Fibroblast of the aortic adventitia (primary cell): Measurements from ENCODE around the gene TMEM50A. TPM values are rescaled to one million over a fixed set of nuclear protein-coding genes. Genes with fewer than 3 reads are reported as not detected.
"Not testable (repeated sequence)": the region's sequence is repeated elsewhere in the genome, so short reads cannot be mapped to it uniquely, and the experiment has no call there.

Experiments used
- DNase-seq: peaks from one replicate; pipeline ENCODE4 v3.0.0-alpha.2; 2010; ENCODE audit warnings: low read depth
- H3K4me3 ChIP-seq: 2 replicates; pipeline ENCODE4 v1.5.1; 2011; ENCODE audit warnings: low read depth, mild to moderate bottlenecking, control low read depth, low read length, moderate library complexity
- total RNA-seq: library from RNA; depleted of rRNA; stranded (reverse); fragments of >200 nt; gene quantifications from 2 replicates; pipeline ENCODE4 v1.2.3, GENCODE V29; 2012; ENCODE audit warnings: low replicate concordance
- TF ChIP-seq, protein P1 (sequence below): IDR thresholded peaks from 2 replicates; pipeline ENCODE4 v1.5.1; 2011; ENCODE audit warnings: mild to moderate bottlenecking, low read length, control low read depth, inconsistent platforms; ENCODE audit not compliant: insufficient read depth

The TMEM50A gene
- total RNA-seq, result 161 and 206 TPM in 2 replicates

DNA sequence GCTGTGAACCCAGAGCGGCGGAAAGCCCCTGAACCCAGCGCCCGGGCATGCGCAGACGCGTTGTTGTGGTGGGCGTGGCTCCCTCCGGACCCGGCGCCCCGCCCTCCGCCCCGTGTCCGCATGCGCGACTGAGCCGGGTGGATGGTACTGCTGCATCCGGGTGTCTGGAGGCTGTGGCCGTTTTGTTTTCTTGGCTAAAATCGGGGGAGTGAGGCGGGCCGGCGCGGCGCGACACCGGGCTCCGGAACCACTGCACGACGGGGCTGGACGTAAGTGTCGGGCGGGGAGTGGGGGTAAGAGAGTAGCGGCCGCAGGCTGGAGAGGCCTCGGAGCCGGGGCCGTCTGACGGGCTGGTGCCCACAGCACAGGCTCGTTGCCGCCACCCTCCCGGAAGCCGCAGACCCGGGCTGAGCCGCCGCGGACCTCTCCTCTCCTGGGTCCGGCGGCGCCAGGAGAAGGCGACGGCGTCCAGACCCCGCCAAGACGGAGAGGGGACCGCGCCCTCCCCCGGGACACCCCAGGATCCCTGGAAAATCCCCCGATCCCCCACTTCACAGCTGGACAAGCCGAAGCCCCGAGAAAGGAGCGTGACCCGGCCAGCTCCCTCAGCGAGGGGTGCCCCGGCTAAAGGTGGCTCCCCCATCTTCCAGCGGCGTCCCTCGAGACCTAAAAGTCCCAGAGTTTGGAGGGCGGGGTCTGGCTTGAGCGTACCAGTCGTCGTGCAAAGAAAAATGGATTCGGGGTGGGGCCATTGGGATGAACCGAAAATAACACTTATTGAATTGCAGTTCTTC, at the start of gene TMEM50A:
TSS of gene TMEM50A (plus strand) at position 147 of the 794 bp plus-strand sequence. CDS start 2,153 bp downstream, outside the sequence.
- TF ChIP-seq, protein P1, sequence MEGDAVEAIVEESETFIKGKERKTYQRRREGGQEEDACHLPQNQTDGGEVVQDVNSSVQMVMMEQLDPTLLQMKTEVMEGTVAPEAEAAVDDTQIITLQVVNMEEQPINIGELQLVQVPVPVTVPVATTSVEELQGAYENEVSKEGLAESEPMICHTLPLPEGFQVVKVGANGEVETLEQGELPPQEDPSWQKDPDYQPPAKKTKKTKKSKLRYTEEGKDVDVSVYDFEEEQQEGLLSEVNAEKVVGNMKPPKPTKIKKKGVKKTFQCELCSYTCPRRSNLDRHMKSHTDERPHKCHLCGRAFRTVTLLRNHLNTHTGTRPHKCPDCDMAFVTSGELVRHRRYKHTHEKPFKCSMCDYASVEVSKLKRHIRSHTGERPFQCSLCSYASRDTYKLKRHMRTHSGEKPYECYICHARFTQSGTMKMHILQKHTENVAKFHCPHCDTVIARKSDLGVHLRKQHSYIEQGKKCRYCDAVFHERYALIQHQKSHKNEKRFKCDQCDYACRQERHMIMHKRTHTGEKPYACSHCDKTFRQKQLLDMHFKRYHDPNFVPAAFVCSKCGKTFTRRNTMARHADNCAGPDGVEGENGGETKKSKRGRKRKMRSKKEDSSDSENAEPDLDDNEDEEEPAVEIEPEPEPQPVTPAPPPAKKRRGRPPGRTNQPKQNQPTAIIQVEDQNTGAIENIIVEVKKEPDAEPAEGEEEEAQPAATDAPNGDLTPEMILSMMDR, result no peak
- peak; percentile 82 for DNase-seq
- peak within 1 kb of the TSS; percentile 94 for H3K4me3 ChIP-seq

DNA sequence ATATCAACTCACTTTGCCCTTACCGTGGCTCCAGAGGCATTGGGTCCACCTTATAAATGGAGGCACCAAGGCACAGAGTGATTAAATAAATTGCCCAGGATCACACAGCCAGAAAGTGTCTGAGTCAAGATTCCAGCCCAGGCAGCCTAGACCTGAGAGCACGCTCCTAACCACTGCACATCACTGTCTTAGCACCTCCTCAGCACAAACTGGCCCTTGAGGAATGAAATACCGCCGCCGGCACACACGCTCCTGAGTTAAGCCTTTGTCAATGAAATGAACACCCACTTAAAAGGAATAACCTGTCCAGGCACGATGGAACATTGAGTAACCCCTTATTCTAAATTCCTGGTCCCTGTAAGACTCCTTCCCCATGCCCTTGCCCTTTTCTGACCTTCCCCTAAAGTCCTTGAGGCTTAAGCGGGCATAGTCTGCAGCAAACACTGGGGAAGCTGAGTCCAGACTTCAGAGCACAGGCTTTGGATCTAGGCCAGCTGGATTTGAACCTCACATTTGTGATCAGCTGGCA, 49.5 kb upstream of the TMEM50A start:
- DNase-seq, H3K4me3 ChIP-seq: not testable (repeated sequence)

DNA sequence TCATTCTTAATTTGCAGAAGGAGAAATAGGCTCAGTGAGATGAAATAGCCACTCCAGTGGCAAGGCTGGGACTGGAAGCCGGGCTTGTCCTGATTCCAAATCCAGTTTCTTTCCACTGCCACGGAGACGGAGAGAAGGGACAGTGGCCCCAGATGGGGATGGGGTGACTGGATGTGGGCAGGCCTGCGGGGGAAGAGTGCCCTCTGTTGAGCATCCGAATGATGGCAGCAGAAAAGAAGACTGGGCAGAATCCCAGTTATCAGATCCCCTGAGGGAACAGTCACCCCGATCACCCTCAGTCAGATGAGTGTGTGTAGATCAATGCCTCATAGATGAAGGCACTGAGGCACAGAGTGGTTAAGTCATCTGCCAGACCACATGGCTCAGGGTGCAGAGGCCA, 48.1 kb upstream of the TMEM50A start:
- not testable (repeated sequence) for DNase-seq

DNA sequence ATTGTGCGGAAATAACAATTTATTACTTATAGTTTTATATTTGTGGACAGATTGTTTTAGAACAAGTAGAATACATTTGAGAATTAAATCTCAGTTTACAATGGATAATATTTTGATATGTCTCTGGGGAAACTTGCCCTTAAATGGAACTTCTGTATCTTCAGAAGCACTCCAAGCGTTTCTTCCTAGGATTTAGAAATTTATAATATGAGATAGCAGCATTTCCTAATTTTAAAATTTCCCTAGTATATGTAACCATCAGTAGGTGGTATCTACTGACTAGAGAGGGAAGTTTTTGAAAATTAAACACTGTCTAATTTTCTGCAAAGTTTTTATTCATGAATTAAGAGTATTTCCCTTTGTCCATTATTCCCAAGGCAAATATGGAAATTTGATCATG, 44.7 kb upstream of the TMEM50A start:
- not testable (repeated sequence) for DNase-seq, H3K4me3 ChIP-seq

More for the DNA sequence above, 48.1 kb upstream of the TMEM50A start:
- not testable (repeated sequence) for H3K4me3 ChIP-seq

DNA sequence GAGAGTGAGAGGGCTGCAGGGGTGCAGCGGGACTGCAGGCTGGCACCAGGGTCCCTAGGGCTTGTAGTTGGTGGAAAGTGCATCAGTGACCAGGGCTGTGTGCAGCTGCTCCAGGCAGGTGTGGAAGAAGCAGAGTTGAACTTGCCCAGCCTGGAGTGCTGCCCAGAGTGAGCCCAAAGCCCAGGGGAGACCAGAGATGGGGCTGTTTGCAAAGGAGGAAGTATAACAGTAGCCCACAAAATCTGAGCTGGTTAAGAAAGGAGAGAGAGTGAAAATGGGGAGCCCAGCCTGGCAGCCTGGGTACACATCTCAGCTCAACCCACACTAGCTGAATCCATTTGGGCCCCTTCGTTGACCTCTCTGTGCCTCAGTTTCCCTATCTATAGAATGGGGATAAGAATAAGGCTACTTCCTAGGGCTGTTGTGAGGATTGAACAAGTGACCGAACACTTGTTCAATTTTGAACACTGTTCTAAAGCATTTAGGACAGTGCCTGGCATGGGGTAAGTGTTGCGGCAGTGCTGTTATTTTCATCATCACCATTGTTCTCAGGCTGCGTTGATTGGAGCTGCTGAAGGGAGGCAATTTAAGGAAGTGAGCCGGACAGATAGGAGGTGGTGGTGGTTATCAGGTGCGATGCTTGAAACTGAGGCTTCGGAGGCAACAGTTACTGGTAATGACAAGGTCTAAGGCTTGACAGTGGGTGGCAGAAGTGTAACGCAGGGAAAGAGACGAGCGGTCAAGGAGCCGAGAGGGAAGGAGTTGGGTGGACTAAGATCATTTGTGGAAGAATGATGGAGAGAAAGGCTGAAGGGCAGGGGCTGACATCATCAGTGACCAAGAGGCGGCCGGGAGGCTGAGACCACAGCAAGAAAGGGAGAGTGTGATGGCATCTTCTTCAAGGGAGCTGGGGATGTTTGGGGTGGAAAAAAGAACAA, 43.0 kb upstream of the TMEM50A start:
- DNase-seq, H3K4me3 ChIP-seq: not testable (repeated sequence)

DNA sequence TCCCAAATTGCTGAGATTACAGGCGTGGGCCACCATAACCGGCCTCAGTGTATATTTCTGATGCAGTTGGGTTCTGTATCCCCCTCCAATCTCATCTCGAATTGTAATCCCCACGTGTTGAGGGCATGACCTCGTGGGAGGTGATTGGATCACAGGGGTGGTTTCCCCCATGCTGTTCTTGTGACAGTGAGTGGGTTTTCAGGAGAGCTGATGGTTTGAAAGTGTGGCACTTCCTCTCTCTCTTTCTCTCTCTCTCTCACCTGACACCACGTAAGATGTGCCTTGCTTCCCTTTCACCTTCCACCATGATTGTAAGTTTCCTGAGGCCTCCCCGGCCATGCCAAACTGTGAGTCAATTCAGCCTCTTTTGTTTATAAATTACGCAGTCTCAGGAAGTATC, 41.6 kb upstream of the TMEM50A start:
- not testable (repeated sequence) for H3K4me3 ChIP-seq, DNase-seq

DNA sequence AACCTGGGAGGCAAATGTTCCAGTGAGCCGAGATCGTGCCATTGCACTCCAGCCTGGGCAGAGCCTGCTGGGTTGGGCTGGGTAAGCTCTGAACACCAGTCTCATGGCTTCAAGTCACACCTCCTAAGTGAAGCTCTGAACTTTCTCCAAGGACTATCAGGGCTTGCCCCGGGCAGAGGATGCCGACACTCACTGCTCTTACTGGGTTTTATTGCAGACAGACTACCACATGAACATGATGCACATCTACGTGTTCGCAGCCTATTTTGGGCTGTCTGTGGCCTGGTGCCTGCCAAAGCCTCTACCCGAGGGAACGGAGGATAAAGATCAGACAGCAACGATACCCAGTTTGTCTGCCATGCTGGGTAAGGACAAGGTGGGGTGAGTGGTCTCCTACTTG, 37.4 kb upstream of the TMEM50A start:
- H3K4me3 ChIP-seq, DNase-seq: not testable (repeated sequence)

DNA sequence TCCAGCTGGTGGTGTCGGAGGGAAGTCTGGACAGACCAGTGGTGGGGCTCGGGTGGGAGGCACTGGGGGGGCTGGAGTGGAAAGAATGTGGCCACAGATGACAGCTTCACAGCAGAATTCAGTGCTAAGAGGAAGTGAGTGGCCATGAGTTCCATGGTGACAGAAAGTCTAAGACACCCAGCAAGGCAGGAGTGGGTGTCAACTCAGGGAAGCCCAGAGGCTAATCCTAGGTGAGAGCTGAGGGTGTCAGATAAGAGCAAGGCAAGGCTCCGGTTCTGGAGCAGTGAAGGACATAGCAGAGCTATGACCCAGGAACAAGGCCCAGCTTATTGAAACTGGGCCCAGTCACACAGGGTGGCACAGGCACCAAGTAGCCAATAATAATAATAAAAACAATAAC, 35.8 kb upstream of the TMEM50A start:
- DNase-seq, H3K4me3 ChIP-seq: not testable (repeated sequence)

DNA sequence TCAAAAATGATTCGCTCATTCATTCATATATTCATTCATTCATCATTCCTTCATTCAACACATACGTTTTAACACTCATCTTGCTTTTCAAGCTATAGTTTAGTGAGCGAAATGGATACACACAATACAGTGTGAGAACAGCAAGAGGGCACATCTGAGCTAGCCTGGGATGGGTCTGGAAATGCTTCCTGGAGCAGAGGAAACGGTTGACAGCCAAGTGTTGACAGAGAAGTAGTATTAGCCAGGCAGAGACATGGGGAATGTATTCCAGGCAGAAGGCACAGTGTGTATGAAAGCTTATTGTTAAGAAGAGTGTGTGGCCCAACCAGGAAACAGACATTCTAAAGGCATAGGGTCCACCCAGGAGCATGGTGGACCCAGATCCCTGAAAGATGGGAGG, 33.2 kb upstream of the TMEM50A start:
- not testable (repeated sequence) for H3K4me3 ChIP-seq, DNase-seq

DNA sequence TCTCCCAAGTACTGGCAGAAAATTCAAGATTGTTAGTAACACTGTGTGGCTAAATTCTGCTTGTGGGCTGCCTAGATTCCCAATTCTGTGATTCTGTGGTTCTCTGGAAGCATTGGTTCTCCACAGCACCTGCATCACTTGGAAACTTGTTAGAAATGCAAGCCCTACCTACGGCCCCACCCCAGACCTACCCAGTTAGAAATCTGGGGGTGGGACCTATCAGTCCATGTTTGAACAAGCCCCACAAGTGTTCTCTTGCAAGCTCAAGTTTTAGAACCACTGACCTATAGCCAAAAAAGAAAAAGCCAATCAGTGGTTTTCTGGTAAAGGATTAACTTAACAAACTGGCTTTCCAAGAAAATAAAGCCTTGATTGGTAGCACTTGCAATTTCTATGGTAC, 30.0 kb upstream of the TMEM50A start:
- H3K4me3 ChIP-seq, result not testable (repeated sequence)

DNA sequence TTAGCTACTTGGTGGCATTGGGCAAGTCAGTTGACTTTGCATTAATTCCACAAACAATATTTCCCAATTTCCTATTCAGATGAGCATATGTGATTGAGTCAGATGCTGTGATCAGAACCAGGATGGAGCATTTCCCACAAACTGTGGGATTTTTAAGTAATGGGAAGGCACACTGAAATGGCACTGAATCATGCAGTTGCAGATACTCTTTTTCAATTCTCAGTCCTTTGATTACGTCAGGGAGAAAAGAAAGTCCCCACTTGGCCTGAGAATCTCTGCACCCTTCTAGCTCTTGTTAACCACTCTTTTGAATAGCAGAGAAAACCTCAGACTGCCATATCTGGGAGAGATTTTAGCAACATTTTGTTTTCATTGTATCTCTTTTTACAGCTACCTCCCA, 29.0 kb upstream of the TMEM50A start:
- H3K4me3 ChIP-seq, result not testable (repeated sequence)
- peak; percentile 74 for DNase-seq

More for the DNA sequence above, 30.0 kb upstream of the TMEM50A start:
- DNase-seq, result not testable (repeated sequence)

DNA sequence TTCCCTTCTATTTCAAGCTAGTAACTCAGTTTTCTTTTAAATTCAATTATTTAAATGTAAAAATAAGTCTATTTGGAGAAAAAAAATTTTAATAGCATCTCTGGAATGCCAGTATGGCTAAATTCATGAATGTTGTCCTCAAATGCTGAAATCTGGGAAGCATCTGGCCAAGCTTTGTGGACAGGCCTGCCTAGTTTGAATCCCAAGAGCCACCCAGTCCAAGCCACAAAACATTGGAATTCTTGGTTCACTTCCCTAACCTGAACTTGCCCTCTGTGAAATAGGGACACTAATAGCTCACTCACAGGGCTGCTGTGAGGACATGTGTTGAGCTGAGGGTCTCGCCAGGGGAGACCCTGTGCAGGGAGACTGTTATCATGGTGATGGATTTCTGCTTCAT, 28.6 kb upstream of the TMEM50A start:
- DNase-seq, result peak; percentile 49
- not testable (repeated sequence) for H3K4me3 ChIP-seq

DNA sequence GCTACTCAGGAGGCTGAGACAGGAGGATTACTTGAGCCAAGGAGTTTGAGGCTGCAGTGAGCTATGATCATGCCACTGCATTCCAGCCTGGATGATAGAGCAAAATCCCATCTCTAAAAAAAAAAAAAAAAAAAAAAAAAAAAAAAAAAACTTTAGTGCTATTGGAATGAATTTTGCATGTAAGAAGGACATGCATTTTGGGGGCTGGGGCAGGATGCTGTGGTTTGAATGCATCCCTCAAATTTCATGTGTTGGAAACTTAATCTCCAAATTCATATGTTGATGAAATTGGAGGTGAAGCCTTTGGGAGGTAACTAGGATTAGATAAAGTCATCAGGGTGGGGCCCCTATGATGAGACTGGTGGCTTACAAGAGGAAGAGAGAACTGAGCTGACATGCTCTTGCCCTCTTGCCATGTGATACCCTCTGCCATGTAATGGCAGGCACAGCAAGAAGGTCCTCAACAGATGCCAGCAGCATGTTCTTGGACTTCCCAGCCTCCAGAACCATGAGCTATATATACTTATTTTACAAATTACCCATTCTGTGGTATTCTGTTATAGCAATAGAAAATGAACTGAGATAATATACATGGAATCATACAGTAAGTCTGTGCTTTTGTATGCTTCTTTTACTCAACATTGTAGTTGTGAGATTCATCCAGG, 25.2 kb upstream of the TMEM50A start:
- H3K4me3 ChIP-seq, DNase-seq: not testable (repeated sequence)

DNA sequence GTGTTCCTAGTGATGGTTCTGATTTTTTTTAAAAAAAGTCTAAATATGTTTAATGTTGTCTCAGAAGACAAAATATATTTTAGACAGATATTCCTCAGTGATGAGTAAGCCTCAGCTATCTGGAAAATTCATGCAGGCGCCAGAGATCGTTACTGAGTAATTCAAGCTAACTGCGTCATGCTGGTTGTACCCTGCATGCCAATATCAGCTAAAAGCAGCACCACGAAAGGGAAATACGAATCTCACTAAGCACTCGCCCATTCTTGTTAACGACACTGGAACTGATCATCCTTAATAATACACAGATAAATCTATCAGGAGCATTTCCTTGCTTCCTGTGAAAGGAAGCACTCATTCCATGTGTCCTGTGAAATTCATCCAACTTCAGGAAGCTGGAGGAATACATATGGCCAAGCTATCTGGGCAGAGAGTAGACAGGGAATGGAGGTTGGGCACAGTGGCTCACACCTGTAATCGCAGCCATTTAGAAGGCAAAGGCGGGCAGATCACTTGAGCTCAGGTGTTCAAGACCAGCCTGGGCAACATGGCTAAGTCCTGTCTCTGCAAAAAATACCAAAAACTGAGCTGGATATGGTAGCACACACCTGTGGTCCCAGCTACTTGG, 17.7 kb upstream of the TMEM50A start:
- DNase-seq, result peak; percentile 89
- H3K4me3 ChIP-seq, result not testable (repeated sequence)

DNA sequence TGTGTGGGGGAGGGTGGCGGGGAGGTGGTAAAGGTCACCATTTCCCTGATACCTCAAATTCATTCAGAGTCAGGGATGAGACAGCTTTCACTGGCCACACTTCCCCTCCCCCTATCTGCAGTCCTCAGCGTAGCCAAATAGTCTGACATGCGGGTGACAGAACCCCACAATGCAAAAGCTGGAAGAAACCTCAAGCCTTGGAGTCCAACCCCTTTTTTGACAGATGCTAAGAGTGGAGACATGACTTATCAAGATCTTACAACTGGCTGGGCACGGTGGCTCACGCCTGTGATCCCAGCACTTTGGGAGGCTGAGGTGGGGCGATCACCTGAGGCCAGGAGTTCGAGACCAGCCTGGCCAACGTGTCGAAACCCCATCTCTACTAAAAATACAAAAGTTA, 16.0 kb upstream of the TMEM50A start:
- H3K4me3 ChIP-seq, DNase-seq: not testable (repeated sequence)

DNA sequence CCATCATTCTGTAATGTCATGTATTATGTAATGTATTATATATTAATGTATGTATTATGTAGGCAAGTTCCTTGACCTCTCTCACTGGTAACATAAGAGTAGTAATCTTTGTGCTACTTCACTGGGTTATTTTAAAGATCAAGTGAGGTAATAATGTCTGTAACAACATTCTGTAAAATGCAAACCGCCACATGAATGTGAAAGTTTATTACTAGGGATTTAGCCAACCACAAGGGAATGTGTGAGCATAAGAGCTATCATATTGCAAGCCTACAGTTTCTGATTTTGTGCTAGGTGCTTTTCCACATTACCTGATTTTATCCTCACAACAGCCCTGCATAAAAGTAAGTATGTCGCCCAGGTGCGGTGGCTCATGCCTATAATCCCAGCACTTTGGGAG, 13.7 kb upstream of the TMEM50A start:
- not testable (repeated sequence) for H3K4me3 ChIP-seq, DNase-seq
